GM12878 (cell line): ENCODE results near the gene NPR3. TPM values are rescaled to one million over a fixed set of nuclear protein-coding genes. Genes with fewer than 3 reads are reported as not detected.

Experiments
- ATAC-seq: fragments of 200-7000 bp; cut with Tn5 transposase; 3 replicates; pipeline ENCODE4 v1.9.1; 2020; ENCODE audit warnings: mild to moderate bottlenecking, moderate library complexity
- BruUV-seq: library from RNA; stranded (reverse); fragments of 400-500 nt; replicated peaks from 2 replicates; lab custom pipeline; 2021; lab: Mats Ljungman, UMichigan
- CTCF ChIA-PET: fragments of 300-600 bp; sonication (Branson Sonifier 250); formaldehyde crosslinking; extraction: SDS; loops from one replicate; lab custom pipeline; 2021; ENCODE audit warnings: inconsistent platforms; lab: Yijun Ruan, JAX
- POLR2A ChIA-PET: fragments of 350-600 bp; formaldehyde crosslinking; extraction: SDS; loops from one replicate; lab custom pipeline; 2021; ENCODE audit warnings: inconsistent platforms; lab: Charles Lee
- RAD21 ChIA-PET: fragments of 300-600 bp; sonication (Branson Sonifier 250); formaldehyde crosslinking; loops from one replicate; lab custom pipeline; 2023; ENCODE audit warnings: antibody characterized with exemption; ENCODE audit not compliant: unreplicated experiment; lab: Charles Lee
- SMC1A ChIA-PET: fragments of 300-600 bp; sonication (Branson Sonifier 250); formaldehyde crosslinking; loops from one replicate; lab custom pipeline; 2023; ENCODE audit not compliant: unreplicated experiment, uncharacterized antibody; lab: Charles Lee
- DNase-seq: peaks from one replicate; pipeline ENCODE4 v3.0.0-alpha.2; 2011; ENCODE audit warnings: low read depth, low spot score
- FAIRE-seq: peaks from 3 replicates; lab custom pipeline; 2011; peaks lifted over from hg19 to GRCh38; lab: Jason Lieb, UNC
- H2AFZ ChIP-seq: 2 replicates; pipeline ENCODE4 v1.6.0; 2011; ENCODE audit warnings: low read depth, low read length, control low read depth; ENCODE audit not compliant: control insufficient read depth
- H3K27ac ChIP-seq: 2 replicates; pipeline ENCODE4 v1.5.1; 2011; ENCODE audit warnings: control low read depth; ENCODE audit not compliant: control insufficient read depth, insufficient read depth
- H3K27me3 ChIP-seq, 2 experiments: replicated peaks in 1 of 2; 2 replicates each; pipeline versions ENCODE4 v1.6.0 to v1.6.1; 2011; ENCODE audit warnings: low read length in 1 of 2; ENCODE audit not compliant: control insufficient read depth in 2 of 2, insufficient read depth in 2 of 2
- H3K36me3 ChIP-seq, 2 experiments: 2 replicates each; pipeline ENCODE4 v1.5.1; 2011; ENCODE audit warnings: low read length in 1 of 2; ENCODE audit not compliant: control insufficient read depth in 2 of 2, insufficient read depth in 2 of 2
- H3K4me1 ChIP-seq: 2 replicates; pipeline ENCODE4 v1.6.1; 2011; ENCODE audit warnings: mild to moderate bottlenecking, low read length, moderate library complexity, mixed read lengths; ENCODE audit not compliant: control insufficient read depth, insufficient read depth
- H3K4me2 ChIP-seq: 2 replicates; pipeline ENCODE4 v1.6.0; 2011; ENCODE audit warnings: control low read depth; ENCODE audit not compliant: control insufficient read depth, insufficient read depth
- H3K4me3 ChIP-seq: fragments of 200-600 bp; sonication (generic); 2 replicates; pipeline ENCODE4 v1.5.1; 2016
- H3K79me2 ChIP-seq: 2 replicates; pipeline ENCODE4 v1.6.0; 2011; ENCODE audit warnings: low read length; ENCODE audit not compliant: control insufficient read depth, insufficient read depth
- H3K9ac ChIP-seq: 2 replicates; pipeline ENCODE4 v1.8.0; 2011; ENCODE audit warnings: low read length, control low read depth, mixed read lengths; ENCODE audit not compliant: control insufficient read depth, insufficient read depth
- H3K9me3 ChIP-seq: replicated peaks from 3 replicates; pipeline ENCODE4 v1.5.1; 2011; ENCODE audit warnings: mild to moderate bottlenecking, low read length; ENCODE audit not compliant: control insufficient read depth, insufficient read depth
- H4K20me1 ChIP-seq: 2 replicates; pipeline ENCODE4 v1.6.0; 2011; ENCODE audit not compliant: control insufficient read depth, insufficient read depth
- ASH2L ChIP-seq: fragments of 300-600, 200-600 bp; sonication (generic); IDR thresholded peaks from 2 replicates; pipeline ENCODE4 v1.6.1; 2017; ENCODE audit warnings: low read depth, mild to moderate bottlenecking, borderline replicate concordance
- ATF2 ChIP-seq: IDR thresholded peaks from 2 replicates; pipeline ENCODE4 v1.6.1; 2012; ENCODE audit warnings: low read length, inconsistent platforms
- CHD1 ChIP-seq: IDR thresholded peaks from 2 replicates; pipeline ENCODE4 v1.6.1; 2012; ENCODE audit warnings: low read depth, low read length, improper control_type of control experiment
- IRF4 ChIP-seq: IDR thresholded peaks from 2 replicates; pipeline ENCODE4 v1.6.1; 2011; ENCODE audit warnings: low read depth, low read length
- MAX ChIP-seq: IDR thresholded peaks from 2 replicates; pipeline ENCODE4 v1.6.1; 2012; ENCODE audit warnings: low read depth, low read length, improper control_type of control experiment
- MEF2A ChIP-seq: IDR thresholded peaks from 2 replicates; pipeline ENCODE4 v1.6.1; 2011; ENCODE audit warnings: low read depth, mild to moderate bottlenecking, low read length, moderate library complexity; ENCODE audit not compliant: insufficient read depth
- POU2F2 ChIP-seq: IDR thresholded peaks from 3 replicates; pipeline ENCODE4 v1.6.1; 2011; ENCODE audit warnings: low read depth, mild to moderate bottlenecking, low read length, borderline replicate concordance
- RELA ChIP-seq: fragments of 450-650 bp; IDR thresholded peaks from 2 replicates; pipeline ENCODE4 v1.8.0; 2014; ENCODE audit warnings: borderline replicate concordance; ENCODE audit not compliant: partially characterized antibody
- TBL1XR1 ChIP-seq: IDR thresholded peaks from 2 replicates; pipeline ENCODE4 v1.6.1; 2012; ENCODE audit warnings: low read depth, low read length, improper control_type of control experiment
- ZBED1 ChIP-seq: IDR thresholded peaks from 2 replicates; pipeline ENCODE4 v1.6.1; 2016; ENCODE audit warnings: borderline replicate concordance
- ZNF384 ChIP-seq: IDR thresholded peaks from 2 replicates; pipeline ENCODE4 v1.6.1; 2012; ENCODE audit warnings: low read depth, mild to moderate bottlenecking, low read length, improper control_type of control experiment, borderline replicate concordance
- WGBS: methylation state at CpG from one replicate; pipeline ENCODE4 v1.1.6; 2016; ENCODE audit warnings: low lambda C conversion rate; ENCODE audit not compliant: insufficient replicate concordance, insufficient coverage; ENCODE audit errors: missing lambda C conversion rate; 5-methylcytosine and 5-hydroxymethylcytosine counted together
- in situ Hi-C: fragments of 300-500 bp; cut with MboI; formaldehyde crosslinking; loops from 9 replicates; pipeline ENCODE4 v1.14.3; 2018; ENCODE audit warnings: mixed read lengths
- intact Hi-C: fragments of 100-400 bp; cut with micrococcal nuclease; formaldehyde crosslinking; loops from one replicate; pipeline ENCODE4 v1.14.2; 2022; ENCODE audit not compliant: unreplicated experiment
- polyA plus RNA-seq, 11 experiments: library from polyadenylated mRNA; depleted of rRNA in 4 of 11; unstranded in 6 of 11; stranded (reverse) in 5 of 11; fragments of >200 nt; fragmentation: Nextera tagmentation in 4 of 11; fragmentation: Illumina TruSeq in 1 of 11; extraction: Ambion mirVana in 4 of 11; extraction: Trizol in 1 of 11; gene quantifications; 1 replicate in 1 of 11; 2 replicates in 10 of 11; pipeline versions ENCODE4 v1.2.1 to v1.2.3, GENCODE V29; 2011 to 2016; ENCODE audit warnings: inconsistent platforms in 2 of 11, missing spikeins in 2 of 11, low read depth in 1 of 11
- total RNA-seq, 4 experiments: library from RNA; depleted of rRNA in 3 of 4; stranded (reverse); fragments of >200 nt in 3 of 4; fragmentation: Illumina TruSeq in 1 of 4; extraction: Trizol in 1 of 4; gene quantifications; 2 replicates each; pipeline versions ENCODE4 v1.2.1 to v1.2.3, GENCODE V29; 2013 to 2021

NPR3 gene
- total and polyA plus RNA-seq, 10 of the 15 experiments (the other 5 are each of a cell fraction or from before 2014, with no cell fraction given), result 0.01 to 0.37 (median 0.14) TPM; not detected in 7

- FAIRE-seq, result no peak
- SMC1A ChIA-PET, result no interaction called here
- no peak overlapping the region for H3K4me3 ChIP-seq
- POLR2A ChIA-PET, result no interaction called here
- no peak for TF ChIP-seq ASH2L
- no peak for TF ChIP-seq POU2F2
- TF ChIP-seq ATF2, result no peak
- TF ChIP-seq TBL1XR1, result no peak
- TF ChIP-seq MAX, result no peak
- TF ChIP-seq ZNF384, result no peak
- no peak for TF ChIP-seq CHD1
- no peak for TF ChIP-seq RELA
- TF ChIP-seq MEF2A, result no peak
- no peak for TF ChIP-seq ZBED1
- TF ChIP-seq IRF4, result no peak
- TF ChIP-seq, all 136 proteins: peak for 0
- H3K27ac ChIP-seq, result no peak overlapping the region
- intact Hi-C loops, result no loop called here
- H3K79me2 ChIP-seq, result no peaks in the 10 kb centered on the region
- no peaks in the 10 kb centered on the region; the same call in 2 of the 3 replicates for H3K9me3 ChIP-seq
- 0% methylated on average over 1 of the region's 1 CpG for WGBS
- ChIA-PET RAD21 (no interaction called here), CTCF (no interaction called here)
- H3K4me1 ChIP-seq, result no peaks in the 10 kb centered on the region
- H4K20me1 ChIP-seq, result no peaks in the 10 kb centered on the region
- DNase-seq (no peak), ATAC-seq (no peak)
- H3K27me3 ChIP-seq, result no peaks in the 10 kb centered on the region
- H3K36me3 ChIP-seq, result no peaks in the 10 kb centered on the region
- no peak overlapping the region for H3K4me2 ChIP-seq
- in situ Hi-C loops, result no loop called here
- no TSS peak for BruUV-seq
- no peak overlapping the region for H3K9ac ChIP-seq
- H2AFZ ChIP-seq, result no peak overlapping the region
These were observed 62.8 kb downstream of the NPR3 start for GRCh38 chr5:32773944-32774343.
